Fibroblast of skin of scalp (primary cell): ENCODE data around the gene ST6GALNAC5. TPM values are rescaled to one million over a fixed set of nuclear protein-coding genes. Genes with fewer than 3 reads are reported as not detected.
"Not testable (repeated sequence)": the region's sequence is repeated elsewhere in the genome, so short reads cannot be mapped to it uniquely, and the experiment has no call there.

Source experiments
- DNase-seq: peaks from one replicate; pipeline ENCODE4 v3.0.0-alpha.2; 2013
- polyA plus RNA-seq, 2 experiments: library from polyadenylated mRNA; unstranded; fragments of 120-200 nt; gene quantifications; one replicate each; pipeline ENCODE4 v1.2.1, GENCODE V29; 2013; ENCODE audit not compliant: insufficient read length in 2 of 2

The ST6GALNAC5 gene
- 3.8 TPM for polyA plus RNA-seq (2013, experiment 1 of 2; ENCODE audit: insufficient read length)
- polyA plus RNA-seq (2013, experiment 2 of 2; ENCODE audit: insufficient read length), result 3.2 TPM

DNA sequence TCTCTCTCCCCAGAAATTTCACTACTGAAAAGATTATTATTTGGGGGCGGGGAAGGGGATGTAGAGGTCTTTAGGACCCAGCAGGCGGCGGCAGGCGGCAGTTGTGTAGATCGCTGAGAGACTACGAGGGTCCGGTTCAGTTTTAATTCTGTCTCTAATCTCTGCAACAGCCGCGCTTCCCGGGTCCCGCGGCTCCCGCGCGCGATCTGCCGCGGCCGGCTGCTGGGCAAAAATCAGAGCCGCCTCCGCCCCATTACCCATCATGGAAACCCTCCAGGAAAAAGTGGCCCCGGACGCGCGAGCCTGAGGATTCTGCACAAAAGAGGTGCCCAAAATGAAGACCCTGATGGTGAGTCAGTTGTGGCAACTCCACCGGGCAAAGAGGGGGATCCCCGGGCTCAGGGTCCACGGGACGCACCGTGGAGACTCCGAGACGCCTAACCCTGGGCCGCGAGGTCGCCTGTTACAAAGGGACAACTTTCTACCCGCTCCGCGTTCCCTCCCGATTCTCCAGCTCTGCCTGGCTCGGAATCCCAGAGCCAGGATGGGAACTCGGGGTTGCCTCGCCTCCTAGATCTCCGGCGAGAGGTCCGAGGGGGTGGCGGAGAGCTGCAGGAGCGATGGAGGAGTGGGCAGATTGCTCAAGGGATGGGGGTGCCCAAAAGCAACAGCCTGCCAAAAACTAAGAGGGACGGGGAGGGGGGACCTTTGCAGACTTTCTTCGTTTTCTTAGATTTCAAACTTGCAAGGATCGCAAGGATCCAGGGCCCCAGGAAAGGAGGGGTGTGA, at the start of gene ST6GALNAC5:
Gene ST6GALNAC5, plus strand, starts transcription at position 139 of the 789 bp plus-strand sequence.
- peak; percentile 65 for DNase-seq

DNA sequence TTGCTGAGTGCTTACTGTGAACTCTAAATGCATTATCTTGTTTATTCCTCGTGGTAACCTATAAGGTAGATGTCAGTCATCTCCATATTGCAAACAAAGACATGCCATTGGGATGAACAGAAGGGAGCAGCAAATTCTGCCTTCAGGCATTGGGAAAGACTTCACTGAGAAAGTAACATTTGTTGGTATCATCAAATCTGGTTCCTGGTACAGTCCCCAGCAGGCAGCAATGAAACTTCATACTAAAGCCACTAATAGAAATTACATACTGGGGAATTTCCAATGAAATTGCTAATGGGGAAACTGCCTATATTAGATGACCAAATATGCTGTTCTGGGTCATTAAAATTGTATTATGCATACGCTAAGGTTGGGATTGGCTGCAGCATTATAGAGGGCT, 47.3 kb upstream of the ST6GALNAC5 start:
- DNase-seq, result no peak

DNA sequence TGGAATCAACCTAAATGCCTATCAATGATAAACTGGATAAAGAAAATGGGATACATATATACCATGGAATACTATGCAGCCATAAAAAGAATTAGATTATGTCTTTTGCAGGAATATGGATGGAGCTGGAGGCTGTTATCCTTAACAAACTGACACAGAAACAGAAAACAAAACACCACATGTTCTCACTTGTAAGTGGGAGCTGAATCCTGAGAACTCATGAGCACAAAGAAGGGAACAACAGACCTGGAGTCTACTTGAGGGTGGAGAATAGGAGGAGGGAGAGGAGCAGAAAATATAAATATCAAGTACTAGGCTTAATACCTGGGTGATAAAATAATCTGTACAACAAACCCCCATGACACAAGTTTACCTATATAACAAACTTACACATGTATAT, 44.3 kb upstream of the ST6GALNAC5 start:
- DNase-seq, result not testable (repeated sequence)

DNA sequence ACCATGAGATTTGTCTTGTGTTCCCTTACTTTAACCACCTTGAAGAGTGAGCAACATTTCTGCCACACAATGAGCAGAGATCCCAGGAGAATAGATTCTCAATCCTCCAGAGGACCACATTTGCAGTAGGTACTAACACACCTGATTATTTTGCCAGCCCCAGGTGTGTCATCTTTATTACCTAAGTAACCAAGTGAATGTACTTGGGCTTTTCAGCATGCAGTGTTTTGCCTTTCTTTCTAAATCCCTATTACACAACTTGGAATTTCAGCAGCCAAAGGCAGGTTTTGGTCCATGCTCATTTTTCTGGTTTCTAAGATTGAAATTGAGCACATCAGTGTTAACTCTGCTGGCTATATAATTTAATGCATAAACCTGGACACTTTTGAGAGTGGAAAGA, 43.2 kb upstream of the ST6GALNAC5 start:
- DNase-seq, result no peak

DNA sequence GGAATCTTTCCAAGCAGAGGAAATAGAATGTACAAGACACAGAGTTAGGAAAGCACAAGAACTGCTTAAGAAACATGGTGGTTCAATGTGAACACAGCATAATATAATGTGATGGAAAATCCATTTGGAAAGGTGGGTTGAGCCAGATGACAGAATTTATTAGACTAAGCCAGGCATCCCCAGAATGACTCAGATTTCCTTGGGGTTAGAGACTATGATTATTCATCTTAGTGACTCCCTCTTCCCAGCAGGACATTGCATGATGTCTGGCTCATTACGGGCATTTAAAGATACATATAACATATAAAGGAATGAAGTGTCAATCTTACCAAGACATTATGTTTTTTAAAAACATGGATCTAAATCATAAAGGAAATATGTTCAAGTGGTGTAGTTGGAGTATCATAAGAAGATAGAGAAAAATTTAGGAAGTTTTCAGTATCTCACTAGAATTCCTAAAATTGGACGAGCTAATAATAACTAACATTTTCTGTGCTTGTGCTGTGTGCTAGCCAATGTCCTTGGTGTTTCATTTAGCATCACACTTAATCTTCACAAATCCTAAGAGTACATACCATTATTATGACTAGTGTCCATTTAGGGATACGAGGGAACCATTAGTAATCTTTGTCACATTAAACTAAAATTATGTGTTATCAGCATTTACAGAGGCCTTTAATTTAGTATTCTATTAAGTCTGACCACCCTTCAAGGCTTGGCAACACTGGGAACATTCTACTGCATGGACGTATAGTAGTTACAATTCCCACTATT, 41.0 kb upstream of the ST6GALNAC5 start:
- DNase-seq, result peak; percentile 82

DNA sequence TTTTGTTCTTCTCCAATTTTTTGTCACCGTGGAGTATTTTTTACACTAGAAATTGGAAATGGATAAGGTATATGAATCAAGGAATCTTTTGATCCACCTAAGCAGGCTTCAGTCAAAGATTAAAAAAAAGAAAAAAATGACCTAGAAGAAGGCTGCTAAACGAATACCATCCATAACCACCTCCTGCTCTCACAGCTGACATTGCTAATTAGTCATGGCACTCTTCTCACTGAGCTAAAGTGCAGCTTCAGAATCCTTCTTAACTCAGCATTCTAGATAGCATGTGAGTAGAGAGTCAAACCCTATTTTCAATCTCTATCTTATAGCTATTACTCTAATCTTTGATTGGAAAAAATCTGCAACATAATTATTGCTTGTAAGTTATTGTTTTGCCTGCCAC, 40.2 kb upstream of the ST6GALNAC5 start:
- no peak for DNase-seq

DNA sequence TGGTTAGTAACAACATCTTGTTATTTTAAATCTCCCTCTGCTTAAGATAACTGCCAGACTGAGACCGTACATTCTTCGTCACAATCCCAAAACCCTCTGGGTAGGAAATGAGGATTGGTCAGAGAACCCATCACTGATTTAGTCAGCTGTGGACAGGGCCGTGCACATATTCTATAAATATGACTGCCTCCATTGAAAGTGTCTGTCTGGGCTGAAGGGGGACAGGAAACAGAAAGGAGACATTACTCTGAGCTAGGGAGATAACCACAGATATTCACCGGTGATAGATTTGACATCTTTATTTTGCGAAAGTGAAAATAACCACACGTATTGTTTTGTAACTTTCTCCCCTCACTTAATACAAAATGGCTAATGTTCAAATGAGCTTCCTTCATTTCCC, 36.9 kb upstream of the ST6GALNAC5 start:
- peak; percentile 50 for DNase-seq

DNA sequence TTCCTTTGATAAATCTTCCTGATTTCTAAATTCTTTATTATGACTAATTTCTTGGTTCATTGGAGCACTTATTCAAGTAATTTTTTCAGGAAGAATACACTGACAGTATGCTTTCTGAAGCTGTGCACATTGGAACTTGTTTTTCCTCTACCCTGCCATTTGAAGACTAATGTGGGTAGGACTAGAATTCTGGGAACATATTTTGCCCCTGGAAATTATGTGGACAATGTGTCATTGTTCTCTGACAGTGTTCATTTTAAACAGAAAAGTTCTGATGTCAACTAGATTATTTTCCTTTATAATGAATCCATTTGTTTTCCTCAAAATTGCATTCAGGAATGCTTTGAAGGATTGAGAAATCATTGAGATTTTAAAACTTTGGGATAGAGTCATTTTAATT, 34.8 kb upstream of the ST6GALNAC5 start:
- no peak for DNase-seq

DNA sequence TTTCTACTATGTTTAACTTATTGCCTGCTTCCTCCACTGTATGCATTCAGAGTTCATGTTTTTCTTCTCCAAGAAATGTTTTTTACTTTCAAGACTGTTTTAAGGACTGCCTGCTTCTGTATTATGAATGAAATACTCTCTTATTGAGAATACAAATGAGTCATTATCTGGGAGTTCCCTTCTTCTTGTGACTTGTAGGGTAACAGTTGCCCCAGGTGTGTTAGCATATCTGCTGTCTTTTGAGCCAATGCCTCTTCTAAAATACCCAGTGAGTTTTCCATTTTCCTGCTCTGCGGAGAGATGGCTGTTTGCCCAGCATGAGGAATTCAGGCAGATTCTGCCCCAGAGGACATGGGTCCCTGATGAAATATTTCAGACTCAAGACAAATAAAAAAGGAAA, 34.1 kb upstream of the ST6GALNAC5 start:
- DNase-seq, result no peak

DNA sequence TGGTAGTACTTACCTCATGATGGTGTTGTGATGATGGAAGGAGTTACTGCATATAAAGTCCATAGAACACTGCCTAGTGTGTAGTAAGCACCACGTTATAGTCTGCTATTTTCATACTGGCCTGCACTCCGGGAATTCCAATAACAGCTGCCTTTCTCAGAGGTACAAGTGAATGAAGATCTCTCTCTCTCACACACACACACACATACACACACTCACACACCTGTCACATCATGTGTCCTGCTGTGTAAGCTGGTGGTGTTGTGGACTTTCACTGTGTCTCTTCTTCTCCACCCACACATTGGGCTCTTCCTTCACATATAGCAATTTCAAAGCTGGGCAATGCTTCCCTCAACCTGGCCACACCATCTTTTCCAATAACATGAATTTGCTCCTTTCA, 33.4 kb upstream of the ST6GALNAC5 start:
- DNase-seq, result no peak

DNA sequence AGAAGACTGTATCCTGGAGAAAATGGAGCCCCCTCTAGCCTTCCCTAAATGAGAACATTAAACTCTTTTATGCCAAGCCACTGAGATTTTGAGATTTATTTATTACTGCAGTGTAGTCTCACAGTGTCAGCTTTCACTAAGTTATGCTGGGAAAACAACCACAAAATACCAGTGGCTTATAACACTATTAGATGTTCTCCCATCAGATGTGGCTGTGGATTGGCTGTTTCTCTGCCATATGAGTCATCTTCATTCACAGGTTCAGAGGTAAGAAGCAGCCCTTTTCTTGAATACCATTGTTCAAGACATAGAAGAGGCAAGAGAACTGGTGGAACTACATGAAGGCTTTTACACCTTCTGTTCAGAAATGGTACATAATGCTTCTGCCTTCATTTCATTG, 32.1 kb upstream of the ST6GALNAC5 start:
- DNase-seq, result peak; percentile 60

DNA sequence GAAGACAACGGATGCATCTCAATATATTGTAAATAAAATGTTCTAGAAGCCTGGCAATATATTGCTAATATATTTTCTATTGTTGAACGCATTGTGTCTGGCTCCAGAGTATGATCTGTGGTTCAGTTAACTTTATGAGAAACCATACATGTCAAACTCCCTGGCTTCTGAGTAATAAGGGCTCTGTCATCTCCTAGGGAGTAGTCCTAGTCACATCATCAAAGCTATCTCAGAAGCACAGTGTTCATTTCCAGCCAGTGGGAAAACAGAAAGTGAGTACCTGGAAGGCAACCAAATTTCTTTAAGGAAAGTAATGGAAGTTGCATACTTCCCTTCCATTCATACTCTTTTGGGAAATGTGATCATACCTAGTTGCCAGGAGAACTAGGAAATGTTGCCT, 27.0 kb upstream of the ST6GALNAC5 start:
- no peak for DNase-seq

DNA sequence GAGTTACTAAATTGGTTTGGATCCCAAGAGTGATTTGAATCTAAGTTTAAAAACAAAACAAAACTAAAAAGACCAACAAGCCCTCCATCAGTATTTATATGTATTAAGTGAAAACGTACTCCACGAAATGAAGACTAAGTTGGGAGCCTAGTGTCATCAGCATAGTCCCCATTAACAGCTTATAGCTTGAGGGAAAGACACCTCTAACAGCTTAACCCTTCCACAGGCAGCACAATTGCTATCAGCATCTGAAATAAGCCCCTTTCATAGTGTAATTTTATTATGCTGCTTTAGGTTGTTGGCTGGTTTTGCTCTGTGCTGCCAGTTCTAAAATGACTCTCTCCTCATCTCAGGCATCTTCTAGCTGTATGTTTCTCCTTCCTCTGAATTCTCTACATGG, 25.8 kb upstream of the ST6GALNAC5 start:
- DNase-seq, result no peak

DNA sequence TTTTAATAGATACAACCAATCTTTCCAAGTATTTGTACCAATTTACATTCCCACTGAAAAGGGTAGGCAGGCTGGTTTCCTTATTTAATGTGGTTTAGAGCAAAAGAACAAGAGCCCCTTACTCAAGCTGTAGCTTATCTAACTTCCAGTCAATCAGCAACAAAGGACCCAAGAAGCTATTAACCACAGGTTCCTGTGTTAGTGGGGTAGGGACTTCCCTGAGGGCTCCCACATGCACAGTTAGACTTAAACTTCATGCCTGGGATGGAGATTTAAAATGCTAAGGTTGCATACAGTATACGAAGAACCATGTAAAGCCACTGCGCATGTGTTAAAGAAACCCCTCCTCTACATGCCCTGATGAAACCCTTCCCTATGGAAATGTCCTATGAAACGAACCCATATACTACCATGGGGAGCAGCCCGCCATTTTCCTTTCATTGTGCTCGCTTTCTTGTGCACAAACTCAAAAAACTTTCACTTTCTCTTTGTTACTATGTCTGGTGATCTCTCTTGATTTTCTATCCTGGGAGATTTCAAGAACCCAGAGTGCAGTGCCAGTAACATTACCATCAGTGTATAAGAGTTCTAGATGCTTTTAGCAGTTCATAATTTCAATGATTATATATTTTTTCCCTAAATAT, 23.3 kb upstream of the ST6GALNAC5 start:
- no peak for DNase-seq

DNA sequence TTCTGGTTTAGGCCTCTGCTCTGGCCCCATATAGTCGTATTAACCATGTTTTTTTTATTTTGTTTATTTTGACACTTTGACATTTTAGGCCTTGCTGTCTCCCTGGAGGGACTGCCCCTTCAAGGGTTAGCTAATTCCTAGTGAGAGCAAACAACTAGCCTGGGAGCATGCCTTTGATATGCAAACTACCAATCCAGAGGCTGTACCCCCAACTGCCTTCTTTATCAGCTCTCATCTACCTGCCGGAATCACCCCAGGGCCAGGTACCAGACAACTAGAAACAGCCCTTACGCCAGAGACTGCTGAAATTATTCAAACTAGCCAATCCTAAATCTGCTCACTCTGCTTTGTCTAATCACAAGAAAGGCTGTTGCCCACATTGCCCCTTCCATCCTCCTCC, 13.0 kb upstream of the ST6GALNAC5 start:
- DNase-seq, result no peak

DNA sequence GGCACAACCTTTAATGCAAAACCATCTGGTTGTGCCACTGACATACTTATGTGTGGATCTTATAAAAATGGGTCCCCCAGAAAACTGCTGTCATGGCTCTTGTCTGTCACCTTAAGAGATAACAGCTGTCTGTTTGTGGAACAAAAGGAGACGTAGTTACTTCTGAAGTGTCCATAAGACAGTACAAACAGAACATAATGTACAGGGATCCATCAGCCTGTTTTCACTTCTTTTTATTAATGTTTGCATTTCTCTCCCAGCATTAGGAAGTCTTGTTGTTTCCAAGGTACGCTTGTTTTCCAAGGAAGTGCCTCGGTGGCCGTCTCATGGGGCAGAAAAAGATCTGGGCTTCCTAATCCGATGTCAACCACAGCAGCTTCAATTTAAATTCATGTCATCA, 11.2 kb upstream of the ST6GALNAC5 start:
- no peak for DNase-seq

DNA sequence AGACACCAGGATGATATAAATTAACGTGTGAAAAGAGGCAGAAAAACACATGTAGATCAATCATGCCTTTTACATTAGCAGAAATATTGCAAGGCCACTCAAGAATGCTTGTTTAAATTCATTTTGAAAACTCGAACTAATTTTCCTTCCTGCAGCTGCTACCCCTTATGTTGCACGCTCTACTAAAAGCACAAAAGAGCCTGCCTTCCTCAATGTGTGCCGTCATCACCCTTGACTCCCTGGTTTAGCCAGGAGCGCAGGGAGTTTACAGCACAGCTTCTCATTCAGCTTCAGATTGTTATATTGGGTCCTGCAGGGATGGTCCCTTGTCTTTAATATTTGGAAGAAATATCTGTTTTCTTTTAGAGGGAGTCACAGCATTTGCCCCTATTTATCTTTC, 10.1 kb upstream of the ST6GALNAC5 start:
- DNase-seq, result no peak

DNA sequence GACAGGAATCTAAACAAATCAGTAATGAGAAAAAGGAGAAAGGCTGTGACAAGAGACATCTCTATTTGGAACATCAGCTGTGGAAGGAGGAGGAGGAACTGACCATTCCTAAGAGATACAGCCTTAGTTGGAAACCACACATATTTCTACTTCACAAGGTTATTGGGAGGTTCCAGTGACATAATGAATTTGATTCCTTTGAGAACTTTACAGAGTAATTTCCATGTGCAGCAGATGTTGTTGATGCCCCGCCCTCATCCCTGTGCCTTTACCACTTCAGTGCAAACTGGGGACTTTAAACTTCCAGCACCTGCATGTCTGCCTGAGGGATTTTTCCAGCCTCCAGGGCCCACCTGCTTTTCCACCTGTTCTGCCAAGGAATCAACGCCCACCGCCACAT, 9.3 kb upstream of the ST6GALNAC5 start:
- no peak for DNase-seq

DNA sequence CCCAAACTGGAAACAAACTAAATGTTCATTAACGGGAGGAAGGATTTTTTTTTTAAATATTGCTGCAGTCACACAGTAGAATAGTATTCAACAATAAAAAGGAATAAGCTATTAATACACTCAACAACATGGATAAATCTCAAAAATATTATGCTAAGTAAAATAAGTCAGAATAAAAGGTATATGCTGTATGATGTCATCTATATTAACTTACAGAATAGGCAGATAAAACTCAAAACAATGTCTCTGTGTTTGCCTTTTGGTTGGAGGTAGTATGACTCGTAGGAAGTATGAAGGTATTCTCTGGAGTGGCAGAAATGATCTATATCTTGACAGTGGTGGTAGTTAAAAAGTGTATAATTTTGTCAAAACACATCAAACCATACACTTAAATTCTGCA, 6.1 kb upstream of the ST6GALNAC5 start:
- DNase-seq, result no peak

DNA sequence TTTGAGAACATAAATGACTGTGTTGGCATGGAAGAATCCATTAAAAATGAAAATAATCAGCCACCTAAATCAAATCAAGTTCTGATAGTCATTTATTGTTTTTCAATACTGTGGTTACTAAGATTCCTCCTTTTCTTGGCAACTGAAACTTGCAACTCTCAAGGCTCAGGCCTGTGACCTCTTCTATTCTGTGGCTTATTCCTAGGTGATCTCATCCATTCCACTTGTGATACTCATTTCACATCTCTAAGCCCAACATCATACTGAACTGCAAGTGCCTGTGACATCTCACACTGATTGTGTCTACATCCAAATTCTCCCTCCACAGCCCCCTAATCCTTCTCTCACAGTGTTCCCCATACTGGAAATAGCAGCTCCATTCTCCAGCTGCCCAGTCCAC, 4.8 kb upstream of the ST6GALNAC5 start:
- peak; percentile 83 for DNase-seq

DNA sequence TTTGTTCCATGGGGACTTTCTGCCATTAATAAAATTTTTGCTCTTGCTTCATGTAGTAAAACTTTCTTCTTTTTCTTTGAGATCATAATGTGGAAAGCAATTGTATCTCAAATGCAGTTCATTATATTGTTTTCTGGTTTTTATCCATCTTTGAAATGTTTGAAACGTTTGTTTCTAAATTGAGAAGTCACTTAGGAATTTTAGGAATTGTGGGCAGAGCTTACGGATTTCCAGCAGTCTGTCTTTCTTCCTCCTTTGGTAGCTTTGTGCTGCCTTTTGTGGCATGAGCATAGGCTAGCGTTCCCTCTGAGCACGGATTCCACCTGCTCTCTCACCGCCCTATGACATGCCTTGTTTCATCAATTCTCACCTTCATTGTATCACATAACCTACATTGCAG, 2.9 kb upstream of the ST6GALNAC5 start:
- DNase-seq, result peak; percentile 57

DNA sequence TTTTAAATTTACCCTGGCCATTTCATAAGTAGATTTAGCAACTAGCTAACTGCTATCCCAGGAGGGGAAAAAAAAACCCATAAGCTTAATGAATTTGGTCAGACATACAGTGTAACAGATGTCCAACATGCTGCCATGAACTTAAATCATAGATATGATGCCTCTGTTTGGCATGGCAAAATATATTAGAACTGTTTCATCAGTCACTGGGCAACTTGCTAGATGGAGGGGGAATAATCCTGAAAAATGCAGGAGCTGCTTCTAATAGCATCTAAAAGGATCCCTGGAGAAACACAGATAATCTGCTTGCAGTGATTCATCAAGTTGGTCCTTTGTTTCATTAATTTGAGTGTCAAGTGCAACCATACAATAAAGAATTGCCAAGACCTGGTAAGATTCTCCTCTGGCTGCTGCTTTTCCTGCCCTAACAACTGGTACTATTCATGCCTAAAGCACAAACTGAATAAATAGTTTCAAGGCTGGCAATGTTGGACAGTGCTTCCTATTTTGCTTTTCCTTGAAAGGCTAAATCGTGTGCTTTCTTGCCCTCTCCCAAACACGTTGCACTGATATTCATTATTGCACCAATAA, 1.5 kb upstream of the ST6GALNAC5 start:
- DNase-seq, result peak; percentile 37

DNA sequence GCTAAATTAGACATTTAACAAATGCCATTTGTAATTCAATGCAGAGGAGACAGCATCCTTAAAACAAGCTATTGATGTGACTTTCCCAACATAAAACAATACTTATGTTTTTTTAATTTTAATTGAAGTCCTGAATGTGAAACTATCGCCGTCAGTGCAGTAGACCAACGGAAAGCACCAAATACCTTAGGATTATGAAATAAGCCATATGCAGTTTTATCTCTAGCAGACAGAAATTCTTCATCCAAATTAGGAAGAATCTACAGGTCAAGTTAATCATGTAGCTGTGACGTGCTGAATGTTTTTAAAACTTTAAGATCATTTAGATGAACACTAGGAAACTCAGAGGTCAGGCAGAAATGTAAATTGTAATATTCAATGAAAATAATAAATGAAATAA, 714 bp upstream of the ST6GALNAC5 start:
- DNase-seq, result no peak
